SH-SY5Y (cell line): ENCODE measurements around the gene SAMM50.

Experiments used
- GATA2 ChIP-seq: IDR thresholded peaks from 2 replicates; pipeline ENCODE4 v1.6.1; 2011; ENCODE audit warnings: mild to moderate bottlenecking, low read depth, low read length
- GATA3 ChIP-seq: IDR thresholded peaks from 2 replicates; pipeline ENCODE4 v1.6.1; 2011; ENCODE audit warnings: low read depth, mild to moderate bottlenecking, low read length, moderate library complexity

DNA sequence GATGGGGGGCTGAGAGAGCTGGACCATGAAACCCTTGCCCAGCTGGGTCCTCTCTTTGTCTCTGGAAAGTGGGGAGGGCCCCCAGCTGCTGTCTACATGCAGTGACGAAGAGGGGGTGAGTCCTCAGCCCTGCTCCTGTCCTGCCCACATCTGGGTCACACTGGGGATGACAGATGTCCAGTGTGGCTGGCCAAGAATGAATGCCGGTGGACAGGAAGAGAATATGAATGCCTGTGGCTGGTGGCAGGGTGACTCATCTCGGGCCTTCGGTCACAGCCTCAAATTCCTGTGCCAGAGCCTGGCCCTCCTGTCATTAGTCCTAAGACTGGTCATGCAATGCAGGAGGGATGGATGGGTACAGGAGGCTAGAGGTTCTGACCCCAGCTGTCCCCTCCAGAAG, 33.9 kb upstream of the SAMM50 start:
- no peak for TF ChIP-seq GATA2
- TF ChIP-seq GATA3, result no peak
